GM12878 (cell line): ENCODE data around the gene ABCA7. TPM values are rescaled to one million over a fixed set of nuclear protein-coding genes. Genes with fewer than 3 reads are reported as not detected.

Experiments used
- BCL11A ChIP-seq: IDR thresholded peaks from 2 replicates; pipeline ENCODE4 v1.6.1; 2011; ENCODE audit warnings: low read depth, low read length
- BCL3 ChIP-seq: IDR thresholded peaks from 2 replicates; pipeline ENCODE4 v1.6.1; 2011; ENCODE audit warnings: borderline replicate concordance, low read depth, mild to moderate bottlenecking, moderate library complexity, low read length; ENCODE audit not compliant: insufficient read depth, poor library complexity, severe bottlenecking
- BHLHE40 ChIP-seq, 2 experiments: fragments of 450-650 bp in 1 of 2; IDR thresholded peaks; 2 replicates each; pipeline ENCODE4 v1.6.1; 2011 to 2017; ENCODE audit warnings: low read depth in 2 of 2, borderline replicate concordance in 1 of 2, improper control_type of control experiment in 1 of 2, low read length in 1 of 2, mild to moderate bottlenecking in 1 of 2
- BRCA1 ChIP-seq: IDR thresholded peaks from 2 replicates; pipeline ENCODE4 v1.6.1; 2011; ENCODE audit warnings: low read depth, low read length, improper control_type of control experiment
- CBX3 ChIP-seq: fragments of 200-600 bp; sonication (generic); IDR thresholded peaks from 2 replicates; pipeline ENCODE4 v1.6.1; 2016; ENCODE audit warnings: low read depth, borderline replicate concordance
- CEBPB ChIP-seq, 2 experiments: fragments of 150-350 bp in 1 of 2; IDR thresholded peaks; 2 replicates each; pipeline ENCODE4 v1.6.1; 2012 to 2014; ENCODE audit warnings: low read depth in 2 of 2, low read length in 2 of 2, borderline replicate concordance in 1 of 2, inconsistent platforms in 1 of 2
- ELK1 ChIP-seq: IDR thresholded peaks from 2 replicates; pipeline ENCODE4 v1.6.1; 2012; ENCODE audit warnings: low read depth, low read length, improper control_type of control experiment
- EP300 ChIP-seq, 2 experiments: fragments of 150-350 bp in 1 of 2; IDR thresholded peaks; 2 replicates each; pipeline ENCODE4 v1.6.1; 2011 to 2012; ENCODE audit warnings: low read depth in 2 of 2, low read length in 2 of 2, borderline replicate concordance in 1 of 2, improper control_type of control experiment in 1 of 2, inconsistent platforms in 1 of 2; ENCODE audit not compliant: control insufficient read depth in 1 of 2
- MXI1 ChIP-seq: fragments of 150-350 bp; IDR thresholded peaks from 2 replicates; pipeline ENCODE4 v1.6.1; 2011; ENCODE audit warnings: low read depth, mild to moderate bottlenecking, inconsistent platforms, low read length, improper control_type of control experiment
- MYC ChIP-seq: IDR thresholded peaks from 2 replicates; pipeline ENCODE4 v1.6.1; 2011; ENCODE audit warnings: mild to moderate bottlenecking, low read length, moderate library complexity, inconsistent platforms; ENCODE audit not compliant: insufficient read depth, insufficient replicate concordance, insufficient read length, severe bottlenecking
- NFIC ChIP-seq: IDR thresholded peaks from 2 replicates; pipeline ENCODE4 v1.6.1; 2012; ENCODE audit warnings: low read depth, mild to moderate bottlenecking, inconsistent platforms, low read length, moderate library complexity
- NR2C1 ChIP-seq: fragments of 450-650 bp; IDR thresholded peaks from 2 replicates; pipeline ENCODE4 v1.6.1; 2017; ENCODE audit warnings: antibody characterized with exemption, mild to moderate bottlenecking, moderate library complexity
- NR2C2 ChIP-seq: IDR thresholded peaks from 2 replicates; pipeline ENCODE4 v1.6.1; 2011; ENCODE audit warnings: borderline replicate concordance, low read depth; ENCODE audit not compliant: control insufficient read depth, insufficient read length
- NR2F1 ChIP-seq: fragments of 450-650 bp; conservative IDR thresholded peaks from 2 replicates; pipeline ENCODE4 v1.6.1; 2017; ENCODE audit warnings: mild to moderate bottlenecking
- PAX8 ChIP-seq: fragments of 450-650 bp; IDR thresholded peaks from 2 replicates; pipeline ENCODE4 v1.6.1; 2017; ENCODE audit warnings: mild to moderate bottlenecking, moderate library complexity
- POU2F2 ChIP-seq: IDR thresholded peaks from 3 replicates; pipeline ENCODE4 v1.6.1; 2011; ENCODE audit warnings: low read depth, mild to moderate bottlenecking, low read length, borderline replicate concordance
- RBBP5 ChIP-seq: fragments of 200-600 bp; sonication (generic); conservative IDR thresholded peaks from 2 replicates; pipeline ENCODE4 v1.6.1; 2016
- RCOR1 ChIP-seq: conservative IDR thresholded peaks from 2 replicates; pipeline ENCODE4 v1.6.1; 2012; ENCODE audit warnings: low read depth, low read length, improper control_type of control experiment
- RUNX3 ChIP-seq: IDR thresholded peaks from 2 replicates; pipeline ENCODE4 v1.6.1; 2012; ENCODE audit warnings: low read length, inconsistent platforms
- SIN3A ChIP-seq: IDR thresholded peaks from 2 replicates; pipeline ENCODE4 v1.6.1; 2012; ENCODE audit warnings: low read depth, low read length, improper control_type of control experiment
- SKIL ChIP-seq: fragments of 450-650 bp; IDR thresholded peaks from 2 replicates; pipeline ENCODE4 v1.6.1; 2017; ENCODE audit warnings: mild to moderate bottlenecking, low read depth, inconsistent platforms; ENCODE audit not compliant: poor library complexity, severe bottlenecking
- SP1 ChIP-seq: IDR thresholded peaks from one replicate; pipeline ENCODE4 v1.6.1; 2011; ENCODE audit warnings: low read depth, low read length
- polyA plus RNA-seq, 11 experiments: library from polyadenylated mRNA; depleted of rRNA in 4 of 11; unstranded in 6 of 11; stranded (reverse) in 5 of 11; fragments of >200 nt; fragmentation: Nextera tagmentation in 4 of 11; fragmentation: Illumina TruSeq in 1 of 11; extraction: Ambion mirVana in 4 of 11; extraction: Trizol in 1 of 11; gene quantifications; 1 replicate in 1 of 11; 2 replicates in 10 of 11; pipeline versions ENCODE4 v1.2.1 to v1.2.3, GENCODE V29; 2011 to 2016; ENCODE audit warnings: inconsistent platforms in 2 of 11, missing spikeins in 2 of 11, low read depth in 1 of 11
- total RNA-seq, 4 experiments: library from RNA; depleted of rRNA in 3 of 4; stranded (reverse); fragments of >200 nt in 3 of 4; fragmentation: Illumina TruSeq in 1 of 4; extraction: Trizol in 1 of 4; gene quantifications; 2 replicates each; pipeline versions ENCODE4 v1.2.1 to v1.2.3, GENCODE V29; 2013 to 2021
- TF ChIP-seq, protein P1 (sequence below): fragments of 150-350 bp; IDR thresholded peaks from 2 replicates; pipeline ENCODE4 v1.6.1; 2014; ENCODE audit warnings: mild to moderate bottlenecking, low read depth, low read length

The ABCA7 gene
- total and polyA plus RNA-seq, 10 of the 15 experiments (the other 5 are each of a cell fraction or from before 2014, with no cell fraction given) = 1.0 to 49.5 (median 14.8) TPM

DNA sequence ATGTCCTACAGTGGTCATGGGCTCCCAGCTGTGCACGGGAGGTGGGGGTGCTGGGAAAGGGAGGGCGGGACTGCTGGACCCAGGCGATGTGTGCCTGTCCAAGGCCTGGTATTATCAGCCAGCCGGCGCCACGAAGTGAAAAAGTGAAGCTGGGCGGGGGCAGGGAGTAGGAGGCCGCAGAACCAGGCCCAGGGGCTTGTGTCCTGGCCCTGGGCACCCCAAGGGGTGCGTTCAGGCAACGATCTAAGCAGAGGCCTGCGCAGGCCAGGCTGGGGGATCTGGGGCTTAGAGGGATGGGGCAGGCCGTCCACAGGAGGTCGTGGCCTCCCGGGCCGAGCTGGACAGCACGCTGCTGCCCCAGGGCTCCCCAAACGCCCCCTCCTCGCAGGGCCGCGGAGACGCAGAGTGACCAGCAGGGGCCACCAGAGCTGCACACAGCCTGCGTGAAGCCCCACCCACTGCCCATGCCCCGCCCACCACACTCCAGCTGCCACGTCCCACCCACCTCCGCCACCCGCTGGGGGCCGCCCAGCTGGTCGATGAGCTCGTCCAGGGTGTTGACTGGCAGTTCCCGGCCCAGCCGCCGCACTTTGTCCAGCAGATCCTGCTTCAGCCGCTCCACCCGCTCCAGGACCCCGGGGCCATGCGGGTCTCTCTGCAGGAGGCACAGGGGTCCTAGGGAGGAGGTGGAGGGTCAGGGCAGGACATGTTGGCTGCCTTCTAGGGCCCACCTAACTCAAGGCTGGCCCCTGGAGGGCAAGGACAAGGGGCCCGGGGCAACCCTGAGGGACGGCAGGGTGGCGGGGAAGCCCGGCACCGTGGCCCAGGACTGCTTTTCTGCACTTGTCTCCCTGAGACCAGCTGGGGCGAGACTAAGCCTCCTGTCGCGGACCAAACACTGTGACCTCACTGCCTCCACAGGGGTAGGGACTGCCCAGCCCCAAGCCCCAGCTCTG is 73.4 kb downstream of the ABCA7 start (continued):
- TF ChIP-seq NFIC = no peak
- no peak for TF ChIP-seq ELK1
- no peak for TF ChIP-seq RBBP5
- no peak for TF ChIP-seq NR2C1
- no peak for TF ChIP-seq POU2F2
- TF ChIP-seq BCL3 = no peak
- peak; percentile 72 for TF ChIP-seq SP1
- TF ChIP-seq BHLHE40 (IDR thresholded peaks at IDR 0.05; ENCODE audit: borderline replicate concordance in 1 of 2, low read depth in 2 of 2, low read length in 1 of 2) = peak in 1 of 2 experiments; percentile 18; a peak in 2 of 4 replicates
- TF ChIP-seq NR2C2 = no peak
- peak; percentile 24; the same call in 1 of the 2 replicates for TF ChIP-seq NR2F1
- TF ChIP-seq SIN3A = no peak
- no peak for TF ChIP-seq RCOR1
- no peak for TF ChIP-seq CEBPB (IDR thresholded peaks at IDR 0.05; ENCODE audit: borderline replicate concordance in 1 of 2, low read depth in 2 of 2, low read length in 2 of 2)
- TF ChIP-seq, protein P1, sequence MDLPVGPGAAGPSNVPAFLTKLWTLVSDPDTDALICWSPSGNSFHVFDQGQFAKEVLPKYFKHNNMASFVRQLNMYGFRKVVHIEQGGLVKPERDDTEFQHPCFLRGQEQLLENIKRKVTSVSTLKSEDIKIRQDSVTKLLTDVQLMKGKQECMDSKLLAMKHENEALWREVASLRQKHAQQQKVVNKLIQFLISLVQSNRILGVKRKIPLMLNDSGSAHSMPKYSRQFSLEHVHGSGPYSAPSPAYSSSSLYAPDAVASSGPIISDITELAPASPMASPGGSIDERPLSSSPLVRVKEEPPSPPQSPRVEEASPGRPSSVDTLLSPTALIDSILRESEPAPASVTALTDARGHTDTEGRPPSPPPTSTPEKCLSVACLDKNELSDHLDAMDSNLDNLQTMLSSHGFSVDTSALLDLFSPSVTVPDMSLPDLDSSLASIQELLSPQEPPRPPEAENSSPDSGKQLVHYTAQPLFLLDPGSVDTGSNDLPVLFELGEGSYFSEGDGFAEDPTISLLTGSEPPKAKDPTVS = no peak
- no peak for TF ChIP-seq RUNX3
- no peak for TF ChIP-seq PAX8
- no peak for TF ChIP-seq CBX3
- no peak for TF ChIP-seq SKIL
- no peak for TF ChIP-seq EP300 (IDR thresholded peaks at IDR 0.05; ENCODE audit: borderline replicate concordance in 1 of 2, control insufficient read depth in 1 of 2, low read depth in 2 of 2, low read length in 2 of 2)
- no peak for TF ChIP-seq BCL11A
- no peak for TF ChIP-seq BRCA1
- TF ChIP-seq MYC = no peak
- no peak for TF ChIP-seq MXI1
